ENCODE results near the gene RNF212. TPM values are rescaled to one million over a fixed set of nuclear protein-coding genes. Genes with fewer than 3 reads are reported as not detected.
"Not testable (repeated sequence)": the region's sequence is repeated elsewhere in the genome, so short reads cannot be mapped to it uniquely, and the experiment has no call there.

RNF212 gene
- polyA plus RNA-seq, 1 donor from 2014 or later = 0.68 TPM

DNA sequence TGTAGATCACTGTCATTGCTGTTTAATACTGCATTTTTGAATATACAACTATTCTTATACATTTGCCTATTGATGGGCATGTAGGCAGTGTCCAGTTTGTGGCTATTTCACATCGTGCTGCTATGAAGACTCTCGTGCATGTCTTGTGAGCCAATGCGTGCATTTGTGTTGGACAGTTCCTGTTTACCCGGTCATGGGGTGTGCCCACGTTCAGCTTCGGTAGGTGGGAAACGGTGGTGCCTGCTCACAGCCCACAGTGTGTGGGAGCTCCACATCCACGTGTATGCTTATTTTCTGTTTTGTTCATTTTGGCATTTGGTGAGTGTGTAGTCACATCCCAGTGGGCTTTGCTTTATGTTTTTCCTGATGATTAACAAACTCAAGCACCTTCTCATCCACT, 19.7 kb upstream of the RNF212 start:
- Mint-ChIP-seq H3K4me1 (peaks cover 21 to 32% (median 27%) of the 10 kb centered on the region in 3 donors), H3K36me3 (no peaks in the 10 kb centered on the region), H3K27me3 (peaks cover 4% of the 10 kb centered on the region), H3K4me3 (peak overlapping the region in 1 of 4 donors; percentile 45), H3K9me3 (no peaks in the 10 kb centered on the region), H3K27ac (peak overlapping the region in 2 of 3 donors; percentile 25 to 73)

DNA sequence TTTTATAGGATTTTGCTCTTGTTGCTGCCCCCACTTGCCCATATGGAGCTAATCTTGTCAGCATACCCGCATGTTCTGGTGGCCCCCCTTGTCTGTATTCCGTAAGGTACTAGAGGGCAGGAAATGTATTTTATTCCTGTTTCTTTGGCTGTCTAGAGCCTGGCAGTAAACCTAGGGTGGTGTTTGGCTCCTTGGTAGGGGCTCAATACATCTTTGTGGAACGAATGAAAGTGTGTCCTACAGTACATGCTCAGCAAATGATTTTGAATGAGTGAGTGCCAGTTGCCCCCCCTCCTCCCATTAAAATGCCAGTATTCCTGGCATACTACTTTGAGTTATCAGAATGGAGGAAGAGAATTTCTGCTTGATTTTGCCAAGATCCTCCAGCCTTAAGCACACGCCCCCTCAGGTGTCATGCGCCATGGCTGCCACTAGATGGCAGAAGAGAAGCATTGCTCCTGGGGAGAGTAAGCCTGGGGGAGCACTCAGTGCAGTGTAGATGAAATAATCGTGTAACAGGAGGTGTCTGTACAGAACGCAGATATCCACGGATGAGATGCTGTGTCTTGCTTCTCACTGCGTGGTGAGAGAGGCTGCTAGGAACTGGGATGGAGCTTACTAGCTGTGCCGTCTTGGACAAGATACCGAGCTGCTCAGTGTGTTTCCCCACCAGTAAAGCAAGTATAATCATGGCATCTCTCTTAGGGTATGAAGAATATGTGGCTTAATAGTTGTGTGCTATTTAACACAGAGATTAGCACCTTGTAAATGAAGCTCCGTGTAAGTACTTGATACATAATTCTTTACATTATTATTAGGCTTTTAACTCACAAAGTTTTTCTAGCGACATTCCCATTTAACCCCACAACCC, 17.2 kb upstream of the RNF212 start:
- Mint-ChIP-seq H3K27me3 (no peaks in the 10 kb centered on the region), H3K27ac (no peak overlapping the region), H3K9me3 (no peaks in the 10 kb centered on the region), H3K4me3 (peak overlapping the region in 1 of 4 donors; percentile 5), H3K4me1 (peaks cover 11 to 16% (median 14%) of the 10 kb centered on the region in 3 donors), H3K36me3 (no peaks in the 10 kb centered on the region)

DNA sequence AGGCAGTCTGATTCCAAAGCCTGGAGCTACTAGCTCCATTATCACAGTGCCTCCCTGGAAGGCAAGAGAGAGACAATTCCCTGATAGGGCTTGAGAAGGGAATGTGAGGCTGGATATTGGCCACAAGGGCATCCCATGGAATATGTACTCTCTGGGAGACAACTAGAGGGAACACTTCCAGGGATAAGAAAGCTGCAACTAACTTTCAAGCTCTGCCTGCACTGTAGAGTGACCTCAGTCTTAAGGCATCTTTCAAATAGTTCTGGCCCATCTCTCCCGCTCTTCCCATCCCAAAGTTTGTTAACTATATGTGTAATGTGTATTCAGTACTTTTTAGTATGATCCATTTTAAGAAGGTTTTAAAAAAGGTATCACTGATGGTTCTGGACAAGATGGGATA, 13.1 kb upstream of the RNF212 start:
- H3K4me1 Mint-ChIP-seq = peaks cover 0 to 4% (median 2%) of the 10 kb centered on the region in 3 donors
- no peak overlapping the region for H3K4me3 Mint-ChIP-seq
- no peaks in the 10 kb centered on the region for H3K9me3 Mint-ChIP-seq
- no peaks in the 10 kb centered on the region for H3K27me3 Mint-ChIP-seq
- H3K36me3 Mint-ChIP-seq = no peaks in the 10 kb centered on the region
- no peak overlapping the region for H3K27ac Mint-ChIP-seq

DNA sequence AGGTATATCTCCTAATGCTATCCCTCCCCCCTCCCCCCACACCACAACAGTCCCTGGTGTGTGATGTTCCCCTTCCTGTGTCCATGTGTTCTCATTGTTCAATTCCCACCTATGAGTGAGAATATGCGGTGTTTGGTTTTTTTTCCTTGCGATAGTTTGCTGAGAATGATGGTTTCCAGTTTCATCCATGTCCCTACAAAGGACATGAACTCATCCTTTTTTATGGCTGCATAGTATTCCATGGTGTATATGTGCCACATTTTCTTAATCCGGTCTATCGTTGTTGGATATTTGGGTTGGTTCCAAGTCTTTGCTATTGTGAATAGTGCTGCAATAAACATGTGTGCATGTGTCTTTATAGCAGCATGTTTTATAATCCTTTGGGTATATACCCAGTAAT, 12.1 kb upstream of the RNF212 start:
- not testable (repeated sequence) for H3K27me3 Mint-ChIP-seq, H3K4me1 Mint-ChIP-seq, H3K4me3 Mint-ChIP-seq, H3K27ac Mint-ChIP-seq, H3K9me3 Mint-ChIP-seq, H3K36me3 Mint-ChIP-seq

DNA sequence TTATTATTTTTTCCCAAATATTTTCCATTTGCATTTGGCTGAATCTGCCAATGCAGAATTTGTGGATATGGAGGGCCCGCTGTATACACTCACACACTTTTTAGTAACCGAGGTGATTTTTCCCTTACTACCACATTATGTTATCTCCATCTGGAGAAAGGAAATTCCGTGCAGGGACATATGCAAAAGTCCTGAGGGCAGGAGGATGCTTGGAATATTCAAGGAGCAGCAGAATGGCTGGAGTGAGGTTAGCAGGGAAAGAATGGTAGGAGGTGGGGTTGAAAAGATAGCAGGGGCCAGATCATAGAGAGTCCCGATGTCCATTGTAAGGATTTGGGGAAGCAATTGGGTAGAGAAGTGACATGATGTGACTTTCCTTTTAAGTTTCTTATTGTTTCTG, 11.5 kb upstream of the RNF212 start:
- H3K36me3 Mint-ChIP-seq = no peaks in the 10 kb centered on the region
- H3K27me3 Mint-ChIP-seq = no peaks in the 10 kb centered on the region
- H3K4me3 Mint-ChIP-seq = no peak overlapping the region
- no peaks in the 10 kb centered on the region for H3K9me3 Mint-ChIP-seq
- no peaks in the 10 kb centered on the region for H3K4me1 Mint-ChIP-seq
- no peak overlapping the region for H3K27ac Mint-ChIP-seq

DNA sequence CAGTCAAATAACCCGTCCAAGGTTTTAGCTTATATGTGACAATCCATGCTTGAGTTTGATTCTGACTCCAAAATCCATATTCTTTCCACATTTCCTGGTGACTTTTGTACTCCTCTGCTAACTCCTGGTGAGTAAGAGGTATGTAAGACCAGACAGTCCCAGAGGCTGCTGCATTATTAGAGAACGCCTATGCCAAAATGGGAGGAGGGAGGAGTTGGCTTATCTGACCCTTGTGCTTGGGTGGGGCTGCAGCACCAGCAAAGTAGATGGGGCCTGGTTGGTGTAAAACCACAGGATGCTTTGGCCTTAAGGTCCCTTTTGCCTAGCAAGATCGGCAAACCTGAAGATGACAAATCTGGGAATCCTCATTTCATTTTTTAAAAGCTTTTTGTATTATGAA, 9.1 kb upstream of the RNF212 start:
- no peaks in the 10 kb centered on the region for H3K4me1 Mint-ChIP-seq
- H3K36me3 Mint-ChIP-seq = no peaks in the 10 kb centered on the region
- no peaks in the 10 kb centered on the region for H3K27me3 Mint-ChIP-seq
- H3K27ac Mint-ChIP-seq = no peak overlapping the region
- H3K9me3 Mint-ChIP-seq = no peaks in the 10 kb centered on the region
- H3K4me3 Mint-ChIP-seq = no peak overlapping the region

DNA sequence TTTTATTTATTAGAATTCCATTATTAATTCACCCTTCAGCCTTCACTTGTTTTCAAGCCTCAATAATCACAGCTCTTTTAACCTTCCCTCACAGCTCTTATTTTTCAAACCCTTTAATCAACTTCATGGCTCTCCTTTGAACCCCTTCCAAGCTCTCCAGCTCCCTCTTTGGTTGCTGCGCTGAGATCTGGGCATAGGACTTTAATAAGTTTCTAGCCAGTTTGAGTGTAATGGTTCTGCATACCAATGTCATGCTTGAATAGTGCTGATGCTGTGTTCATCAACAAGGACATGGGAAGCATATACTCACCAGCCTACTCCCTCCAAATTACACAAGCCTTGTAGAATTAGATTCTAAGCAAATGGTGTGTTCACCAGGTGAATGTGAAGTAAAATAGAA, 3.5 kb upstream of the RNF212 start:
- Mint-ChIP-seq H3K27ac (no peak overlapping the region), H3K4me1 (no peaks in the 10 kb centered on the region), H3K4me3 (no peak overlapping the region), H3K9me3 (no peaks in the 10 kb centered on the region), H3K27me3 (peaks cover 4% of the 10 kb centered on the region), H3K36me3 (no peaks in the 10 kb centered on the region)

DNA sequence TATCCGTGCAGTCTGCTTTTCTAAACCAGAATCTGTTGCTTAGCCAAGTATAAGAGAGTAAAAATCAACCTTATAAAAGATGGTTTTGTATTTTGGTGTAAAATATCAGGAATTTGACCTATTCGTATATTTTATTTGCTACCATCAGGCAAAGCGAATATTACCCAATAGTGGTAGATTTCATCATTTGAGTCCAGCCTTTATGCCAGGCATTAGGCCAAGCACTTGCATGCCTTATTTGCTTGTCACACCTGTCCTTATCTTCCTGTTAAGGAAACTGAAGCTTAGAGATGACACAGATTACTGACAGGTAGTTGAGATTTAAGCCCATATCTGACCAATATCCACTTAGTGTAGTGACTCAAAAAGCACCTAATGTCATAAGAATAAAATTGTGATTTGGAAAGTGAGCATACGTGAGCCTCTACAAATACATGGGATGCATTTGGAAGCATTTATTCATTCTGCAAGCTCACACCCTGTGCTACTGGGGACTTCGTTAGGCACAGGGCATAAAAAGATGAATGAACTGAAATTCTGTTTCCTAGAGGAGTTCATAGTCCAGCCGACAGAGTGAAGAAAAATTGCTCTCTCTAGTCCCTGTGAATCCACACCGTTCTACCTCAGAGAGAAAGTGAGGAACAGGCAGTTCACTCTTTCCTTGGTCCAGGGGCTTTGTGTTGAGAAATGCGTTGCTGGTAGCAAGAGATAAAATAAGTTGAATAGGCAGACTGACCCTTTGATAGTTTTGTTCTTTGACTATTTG, 2.3 kb upstream of the RNF212 start:
- Mint-ChIP-seq H3K9me3 (no peaks in the 10 kb centered on the region), H3K27me3 (peaks cover 9% of the 10 kb centered on the region), H3K36me3 (no peaks in the 10 kb centered on the region), H3K4me3 (no peak overlapping the region), H3K27ac (no peak overlapping the region), H3K4me1 (no peaks in the 10 kb centered on the region)

DNA sequence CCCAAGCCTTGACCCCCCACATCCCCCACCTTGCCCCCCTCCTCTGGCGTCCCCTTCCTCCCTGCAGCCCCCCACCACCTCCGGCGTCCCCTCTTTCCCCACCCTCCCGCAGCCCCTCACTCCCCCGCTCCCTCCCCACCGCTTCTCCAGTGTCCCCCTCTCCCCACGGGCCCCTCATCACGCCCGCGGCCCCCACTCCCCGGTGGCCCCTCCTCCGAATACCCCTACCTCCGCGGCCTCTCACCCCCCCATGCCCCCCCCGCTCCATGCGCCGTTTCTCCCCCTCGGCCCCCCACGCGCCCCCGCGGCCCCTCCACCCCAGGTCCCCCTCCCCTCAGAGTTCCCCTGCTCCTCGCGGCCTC, 562 bp downstream of the RNF212 start:
- H3K4me1 Mint-ChIP-seq = no peaks in the 10 kb centered on the region
- H3K27ac Mint-ChIP-seq = no peak overlapping the region
- no peaks in the 10 kb centered on the region for H3K36me3 Mint-ChIP-seq
- no peak overlapping the region for H3K4me3 Mint-ChIP-seq
- H3K9me3 Mint-ChIP-seq = no peaks in the 10 kb centered on the region
- peaks cover 16% of the 10 kb centered on the region for H3K27me3 Mint-ChIP-seq

DNA sequence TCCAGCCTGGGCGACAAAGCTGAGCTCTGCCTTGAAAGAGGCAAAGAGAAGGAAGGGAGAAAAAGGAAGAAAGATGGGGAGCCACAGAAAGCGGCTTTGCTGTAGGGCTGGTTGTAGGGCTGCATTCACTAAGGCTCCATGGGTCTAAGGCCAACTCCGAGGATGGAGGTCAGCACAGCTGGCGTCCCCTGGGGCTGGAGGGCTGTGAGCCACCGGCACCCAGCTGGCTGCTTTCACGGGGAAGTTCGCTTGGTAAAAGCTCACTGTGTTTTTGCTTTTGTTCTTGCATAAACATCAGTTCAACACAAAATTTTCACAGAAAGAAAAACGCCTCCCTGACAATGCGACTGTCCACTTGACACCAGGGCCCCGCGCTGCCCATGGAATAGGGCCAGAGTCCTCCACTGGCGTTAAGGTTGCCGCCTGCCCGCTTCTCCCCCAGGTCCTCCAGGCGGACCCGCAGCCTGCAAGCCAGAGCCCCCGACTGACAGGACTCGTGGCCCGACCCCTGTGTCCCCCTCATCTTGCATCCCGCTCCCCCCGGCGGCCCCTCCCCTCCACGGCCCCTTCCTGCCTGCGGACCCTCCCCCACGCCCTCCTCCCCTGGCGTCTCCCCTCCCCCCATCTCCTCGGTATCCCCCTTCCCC, 1.1 kb downstream of the RNF212 start:
- Mint-ChIP-seq H3K36me3 (no peaks in the 10 kb centered on the region), H3K4me3 (no peak overlapping the region), H3K27me3 (peaks cover 16% of the 10 kb centered on the region), H3K27ac (no peak overlapping the region), H3K4me1 (no peaks in the 10 kb centered on the region), H3K9me3 (no peaks in the 10 kb centered on the region)

DNA sequence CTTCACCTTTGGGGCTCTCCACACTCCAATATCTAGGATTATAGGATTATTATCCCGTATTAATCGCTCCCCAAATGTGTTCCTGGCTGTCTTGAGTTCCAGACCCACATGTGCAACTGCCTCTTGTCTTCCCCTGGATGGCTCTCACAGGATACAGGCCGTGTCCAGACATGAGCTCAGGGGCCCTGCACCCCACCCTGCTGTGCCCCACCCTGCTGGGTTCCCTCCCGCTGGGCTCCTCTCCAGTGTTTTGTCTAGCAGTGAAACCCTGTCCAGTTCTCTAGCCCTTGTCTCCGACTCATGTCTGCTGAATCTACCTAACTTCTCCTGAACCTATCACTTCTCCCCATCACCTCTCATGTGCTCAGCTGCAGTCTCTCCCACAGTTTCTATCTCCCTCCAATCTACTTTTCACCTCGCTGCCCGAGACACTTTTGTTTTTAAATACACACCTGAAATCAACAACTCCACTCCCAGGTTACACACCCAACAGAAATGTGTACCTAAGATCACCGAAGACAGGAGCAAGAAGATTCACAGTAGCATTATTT, 2.0 kb downstream of the RNF212 start:
- Mint-ChIP-seq H3K27ac (peak overlapping the region in 1 of 3 donors; percentile 2), H3K27me3 (peaks cover 16% of the 10 kb centered on the region), H3K4me1 (no peaks in the 10 kb centered on the region), H3K9me3 (no peaks in the 10 kb centered on the region), H3K36me3 (no peaks in the 10 kb centered on the region), H3K4me3 (no peak overlapping the region)

DNA sequence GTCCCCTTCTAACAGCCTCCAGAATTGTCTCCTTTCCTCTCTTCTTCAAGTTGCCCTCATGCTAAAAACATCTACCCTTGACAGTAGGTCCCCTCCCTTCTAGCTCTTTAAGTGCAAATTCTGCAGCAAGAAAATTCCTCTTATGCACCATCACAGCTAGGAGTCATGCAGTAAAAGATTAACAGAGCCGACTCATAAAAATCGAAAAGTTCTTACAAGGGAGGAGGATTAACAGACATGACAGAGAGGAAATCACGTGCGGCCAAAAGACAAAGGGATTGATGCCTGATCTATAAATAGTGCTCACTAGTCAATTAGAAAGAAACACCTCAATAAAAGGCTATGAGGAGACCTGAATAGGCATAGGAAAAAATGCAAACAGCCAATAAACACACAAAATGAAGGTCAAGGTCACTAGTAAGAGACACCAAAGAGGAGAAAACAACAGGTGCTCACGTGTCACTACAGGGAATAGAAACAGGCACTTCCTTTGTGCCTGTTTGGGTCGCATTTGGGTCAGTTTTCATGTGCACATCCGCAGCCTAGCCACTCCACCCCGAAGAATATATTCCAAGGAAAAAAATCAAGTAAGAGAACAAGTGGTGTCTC, 3.4 kb downstream of the RNF212 start:
- H3K4me3 Mint-ChIP-seq = peak overlapping the region in 1 of 4 donors; percentile 8
- no peak overlapping the region for H3K27ac Mint-ChIP-seq
- H3K4me1 Mint-ChIP-seq = no peaks in the 10 kb centered on the region
- no peaks in the 10 kb centered on the region for H3K9me3 Mint-ChIP-seq
- H3K27me3 Mint-ChIP-seq = peaks cover 16% of the 10 kb centered on the region
- no peaks in the 10 kb centered on the region for H3K36me3 Mint-ChIP-seq

DNA sequence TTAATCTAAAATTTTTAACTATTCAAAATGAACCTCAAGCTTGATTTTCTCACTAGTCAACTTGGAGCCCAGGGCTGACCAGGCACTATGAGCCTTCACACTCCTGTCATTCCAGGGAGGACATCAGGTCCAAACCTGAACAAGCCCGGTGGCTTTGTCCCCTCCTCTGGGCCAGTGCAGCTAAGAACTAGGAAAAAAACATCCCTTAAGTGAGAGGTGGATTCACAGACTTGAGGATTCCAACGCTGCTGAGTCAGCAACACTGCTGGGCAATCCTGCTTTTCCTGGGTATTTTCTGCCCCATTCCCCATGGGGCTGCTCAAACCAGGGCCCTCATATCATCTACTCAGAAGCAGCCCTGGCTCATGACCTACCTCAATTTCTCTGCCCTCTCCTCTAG, 4.0 kb downstream of the RNF212 start:
- Mint-ChIP-seq H3K27me3 (peaks cover 16% of the 10 kb centered on the region), H3K4me3 (no peak overlapping the region), H3K27ac (no peak overlapping the region), H3K9me3 (no peaks in the 10 kb centered on the region), H3K4me1 (no peaks in the 10 kb centered on the region), H3K36me3 (no peaks in the 10 kb centered on the region)

DNA sequence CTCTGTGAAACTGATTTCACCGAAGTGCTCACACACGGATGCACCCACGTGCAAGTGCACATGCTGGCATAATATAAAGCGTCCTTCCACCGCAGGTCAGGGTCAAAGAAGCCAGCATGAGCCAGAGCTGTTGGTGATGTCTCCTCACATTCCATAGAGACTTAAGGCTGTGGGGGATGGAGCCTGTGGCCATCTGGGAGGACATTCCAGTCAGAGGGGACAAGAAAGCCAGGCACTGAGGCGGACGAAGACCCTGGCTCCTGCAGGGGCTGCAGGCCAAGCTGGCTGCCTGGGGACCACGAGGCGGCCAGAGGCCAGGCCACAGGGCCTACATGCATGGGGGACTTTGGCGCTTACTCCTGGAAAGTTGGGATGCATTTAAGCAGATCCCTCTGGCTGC, 7.7 kb downstream of the RNF212 start:
- H3K4me1 Mint-ChIP-seq = peaks cover 0 to 2% (median 0%) of the 10 kb centered on the region in 3 donors
- H3K27ac Mint-ChIP-seq = no peak overlapping the region
- H3K36me3 Mint-ChIP-seq = no peaks in the 10 kb centered on the region
- H3K4me3 Mint-ChIP-seq = no peak overlapping the region
- peaks cover 7% of the 10 kb centered on the region for H3K27me3 Mint-ChIP-seq
- H3K9me3 Mint-ChIP-seq = no peaks in the 10 kb centered on the region

DNA sequence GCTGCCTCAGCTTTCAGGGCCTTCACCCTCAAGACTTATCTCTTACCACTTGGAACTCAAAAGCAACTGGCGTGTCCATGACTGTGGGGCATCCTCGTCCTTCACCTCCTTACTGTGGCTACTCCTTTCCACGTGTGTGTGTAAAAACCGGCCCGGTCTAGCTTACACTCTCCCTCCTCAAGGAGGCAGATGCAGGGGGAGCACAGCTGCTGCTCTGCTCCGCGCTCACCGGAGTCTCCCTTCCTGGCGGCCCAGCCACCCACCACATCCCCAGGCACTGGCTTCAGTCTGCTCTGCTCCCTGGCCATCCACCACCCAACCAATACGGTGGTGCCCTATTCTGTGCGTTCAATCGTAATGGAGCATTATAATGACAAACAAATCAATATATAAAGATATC, 8.3 kb downstream of the RNF212 start:
- peaks cover 4% of the 10 kb centered on the region for H3K27me3 Mint-ChIP-seq
- no peaks in the 10 kb centered on the region for H3K9me3 Mint-ChIP-seq
- no peaks in the 10 kb centered on the region for H3K36me3 Mint-ChIP-seq
- no peak overlapping the region for H3K4me3 Mint-ChIP-seq
- H3K4me1 Mint-ChIP-seq = peaks cover 0 to 2% (median 0%) of the 10 kb centered on the region in 3 donors
- no peak overlapping the region for H3K27ac Mint-ChIP-seq

All from IgD-negative memory B cell (primary cell).